Tibial nerve (tissue), 4 donors: ENCODE data around the gene SEMA4C. TPM values are rescaled to one million over a fixed set of nuclear protein-coding genes. Genes with fewer than 3 reads are reported as not detected.

ENCODE experiments used
- DNase-seq, 2 donors: peaks; one replicate each; pipeline ENCODE4 v3.0.0-alpha.2; 2019; ENCODE audit warnings: low spot score in 2 of 2
- H3K27ac ChIP-seq, 4 donors: fragments of 200-600 bp; sonication (generic) in 3 of 4; one replicate each; pipeline ENCODE4 v1.5.1; 2017 to 2019; ENCODE audit warnings: mild to moderate bottlenecking in 1 of 4
- H3K27me3 ChIP-seq, 2 donors: fragments of 200-600 bp; sonication (generic) in 1 of 2; one replicate each; pipeline versions ENCODE4 v1.5.1 to v1.6.0; 2017 to 2019
- H3K36me3 ChIP-seq, 3 donors: fragments of 200-600 bp; sonication (generic); one replicate each; pipeline ENCODE4 v1.5.1; 2018 to 2019
- H3K4me1 ChIP-seq, 4 donors: fragments of 200-600 bp; sonication (generic) in 3 of 4; one replicate each; pipeline ENCODE4 v1.5.1; 2017 to 2019
- H3K4me3 ChIP-seq, 4 donors: fragments of 200-600 bp; sonication (generic) in 3 of 4; one replicate each; pipeline ENCODE4 v1.5.1; 2017 to 2019; ENCODE audit warnings: mild to moderate bottlenecking in 1 of 4, moderate library complexity in 1 of 4
- H3K9me3 ChIP-seq, 4 donors: fragments of 200-600 bp; sonication (generic) in 3 of 4; one replicate each; pipeline ENCODE4 v1.5.1; 2017 to 2019
- CTCF ChIP-seq, 5 experiments: fragments of 200-600 bp in 3 of 5; fragments of 450-650 bp in 2 of 5; sonication (generic) in 3 of 5; IDR thresholded peaks; one replicate each; pipeline ENCODE4 v1.5.1; 2016 to 2019; ENCODE audit warnings: antibody characterized with exemption in 5 of 5, mild to moderate bottlenecking in 3 of 5, moderate library complexity in 2 of 5
- EP300 ChIP-seq, 2 donors: sonication (generic); formaldehyde crosslinking; IDR thresholded peaks; one replicate each; pipeline ENCODE4 v1.6.1; 2017; ENCODE audit warnings: antibody characterized with exemption in 2 of 2, mild to moderate bottlenecking in 1 of 2
- POLR2A ChIP-seq, 2 donors: fragments of 450-650 bp; IDR thresholded peaks; one replicate each; pipeline ENCODE4 v1.6.1; 2017; ENCODE audit warnings: antibody characterized with exemption in 2 of 2, mild to moderate bottlenecking in 2 of 2, moderate library complexity in 2 of 2
- WGBS, 2 donors: methylation state at CpG; one replicate each; pipeline ENCODE4 v1.1.5; 2018; 5-methylcytosine and 5-hydroxymethylcytosine counted together
- total RNA-seq, 4 donors: library from RNA; depleted of rRNA; stranded (reverse); fragments of >200 nt; gene quantifications; one replicate each; pipeline ENCODE4 v1.1.0, GENCODE V29; 2016

The SEMA4C gene
- total RNA-seq, 4 donors from 2014 or later = 120 to 181 (median 147) TPM

- WGBS, 2 donors = 34% methylated on average over 10 of the region's 10 CpGs
- Histone ChIP-seq H3K4me1 (peaks cover 0 to 60% (median 9%) of the 10 kb centered on the region in 4 donors), H3K36me3 (no peaks in the 10 kb centered on the region), H3K9me3 (no peaks in the 10 kb centered on the region), H3K27me3 (no peaks in the 10 kb centered on the region), H3K4me3 (no peak overlapping the region), H3K27ac (peak overlapping the region in 2 of 4 donors; percentile 12 to 60)
- DNase-seq = no peak
- TF ChIP-seq EP300 (IDR thresholded peaks at IDR 0.05) (no peak), POLR2A (IDR thresholded peaks at IDR 0.05) (no peak), CTCF (IDR thresholded peaks at IDR 0.05) (no peak)
Observed at GRCh38 chr2:96881349-96882195, 11.7 kb upstream of the SEMA4C start.

- WGBS, 2 donors = 81 to 90% methylated on average over 6 of the region's 6 CpGs
- Histone ChIP-seq H3K27me3 (no peaks in the 10 kb centered on the region), H3K27ac (peak overlapping the region in 1 of 4 donors; percentile 60), H3K4me3 (no peak overlapping the region), H3K4me1 (peaks cover 0 to 60% (median 10%) of the 10 kb centered on the region in 4 donors), H3K36me3 (no peaks in the 10 kb centered on the region), H3K9me3 (no peaks in the 10 kb centered on the region)
- TF ChIP-seq CTCF (IDR thresholded peaks at IDR 0.05) = no peak
- no peak for TF ChIP-seq POLR2A (IDR thresholded peaks at IDR 0.05)
- TF ChIP-seq EP300 (IDR thresholded peaks at IDR 0.05) = no peak
- DNase-seq = no peak
Observed at GRCh38 chr2:96880891-96881273, 11.0 kb upstream of the SEMA4C start.

- H3K4me1 ChIP-seq = peaks cover 0 to 61% (median 22%) of the 10 kb centered on the region in 4 donors
- no peak overlapping the region for H3K4me3 ChIP-seq
- no peak overlapping the region for H3K27ac ChIP-seq
- no peaks in the 10 kb centered on the region for H3K36me3 ChIP-seq
- no peaks in the 10 kb centered on the region for H3K9me3 ChIP-seq
- TF ChIP-seq EP300 (IDR thresholded peaks at IDR 0.05) (no peak), POLR2A (IDR thresholded peaks at IDR 0.05) (no peak), CTCF (IDR thresholded peaks at IDR 0.05) (no peak)
- no peak for DNase-seq
- H3K27me3 ChIP-seq = no peaks in the 10 kb centered on the region
- 94 to 95% methylated on average over 13 to 15 of the region's 18 CpGs for WGBS, 2 donors
Observed at GRCh38 chr2:96879545-96880040, 9.7 kb upstream of the SEMA4C start.

- H3K36me3 ChIP-seq = no peaks in the 10 kb centered on the region
- peak overlapping the region in 1 of 4 donors; percentile 49 for H3K27ac ChIP-seq
- H3K9me3 ChIP-seq = no peaks in the 10 kb centered on the region
- 68 to 82% methylated on average over 15 to 17 of the region's 22 CpGs for WGBS, 2 donors
- TF ChIP-seq POLR2A (IDR thresholded peaks at IDR 0.05) = no peak
- no peaks in the 10 kb centered on the region for H3K27me3 ChIP-seq
- no peak for DNase-seq
- no peak overlapping the region for H3K4me3 ChIP-seq
- H3K4me1 ChIP-seq = peaks cover 0 to 62% (median 28%) of the 10 kb centered on the region in 4 donors
Observed at GRCh38 chr2:96878796-96879544, 9.1 kb upstream of the SEMA4C start.

- TF ChIP-seq POLR2A (IDR thresholded peaks at IDR 0.05) (no peak), EP300 (IDR thresholded peaks at IDR 0.05) (no peak), CTCF (IDR thresholded peaks at IDR 0.05) (no peak)
- Histone ChIP-seq H3K9me3 (no peaks in the 10 kb centered on the region), H3K27me3 (no peaks in the 10 kb centered on the region), H3K4me3 (no peak overlapping the region), H3K27ac (peak overlapping the region in 1 of 4 donors; percentile 49), H3K4me1 (peaks cover 0 to 62% (median 35%) of the 10 kb centered on the region in 4 donors), H3K36me3 (no peaks in the 10 kb centered on the region)
- 74 to 77% methylated on average over 5 of the region's 7 CpGs for WGBS, 2 donors
- no peak for DNase-seq
Observed at GRCh38 chr2:96878171-96878570, 8.3 kb upstream of the SEMA4C start.
